Effector CD4-positive, alpha-beta T cell (primary cell): ENCODE data around the gene TMEM126A.
"Not testable (repeated sequence)": the region's sequence is repeated elsewhere in the genome, so short reads cannot be mapped to it uniquely, and the experiment has no call there.

Source experiments
- DNase-seq: peaks from one replicate; pipeline ENCODE4 v3.0.0-alpha.2; 2020

The TMEM126A gene

DNA sequence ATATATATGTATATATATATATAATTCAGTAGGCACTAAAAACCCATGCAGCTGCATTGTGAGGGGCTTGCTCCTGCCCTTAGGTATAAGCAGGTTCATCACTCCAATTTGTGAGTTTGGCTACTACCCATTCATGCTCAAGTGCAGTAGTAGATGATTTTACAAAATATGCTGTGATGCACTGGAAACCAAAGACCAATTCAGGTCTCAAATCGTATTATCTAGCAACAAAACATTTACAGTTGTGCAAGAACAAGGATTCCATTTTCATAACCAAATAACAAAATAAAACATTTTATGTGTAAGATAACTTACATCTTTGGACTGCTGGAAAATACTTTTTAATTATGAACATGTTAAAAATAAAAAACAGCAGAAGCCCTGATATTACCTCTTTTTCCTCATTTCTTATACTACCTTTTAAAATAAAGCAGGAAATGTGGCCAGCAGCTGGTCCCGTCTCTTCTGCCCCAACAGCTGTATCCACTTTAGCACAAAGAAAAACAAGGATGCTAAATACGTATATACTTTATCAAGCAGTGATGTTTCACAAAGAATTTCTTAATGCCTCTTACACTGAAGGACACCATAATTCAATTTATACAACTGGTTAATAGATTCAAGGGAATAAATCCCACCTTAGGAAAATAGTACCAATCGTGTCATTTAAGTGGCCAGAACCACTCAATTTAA is 14.4 kb downstream of the TMEM126A start:
- DNase-seq, result no peak

DNA sequence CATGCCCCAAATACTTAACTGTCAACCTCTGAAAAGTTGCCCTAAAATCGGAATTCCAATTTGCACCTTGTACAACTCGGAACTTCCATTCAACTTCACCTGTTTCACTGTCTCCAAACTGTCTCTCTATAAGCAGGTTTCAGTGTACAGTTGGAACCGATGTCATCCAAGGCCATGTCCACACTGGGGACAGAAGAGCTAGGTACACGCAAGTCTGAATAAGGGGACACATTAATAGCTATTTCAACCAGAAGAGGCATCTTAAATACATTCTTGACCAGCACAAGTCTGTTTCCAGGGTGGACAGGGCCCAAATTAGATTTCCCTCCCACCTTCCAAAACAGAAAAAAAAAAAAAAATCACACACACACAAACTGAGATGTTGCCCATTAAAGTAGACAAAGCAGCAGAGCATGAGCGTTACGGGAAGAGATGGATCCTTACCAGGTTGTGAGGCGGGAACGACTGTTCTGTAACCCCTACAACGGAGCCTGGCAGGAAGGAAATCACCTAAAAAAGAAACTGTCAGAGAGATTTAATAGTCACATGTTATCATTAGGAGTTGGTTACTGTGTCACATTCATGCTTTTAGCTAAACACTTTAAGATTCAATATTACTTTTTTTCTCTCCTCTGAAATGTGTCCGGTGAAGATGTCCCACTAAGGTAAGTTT is 15.4 kb downstream of the TMEM126A start:
- no peak for DNase-seq

DNA sequence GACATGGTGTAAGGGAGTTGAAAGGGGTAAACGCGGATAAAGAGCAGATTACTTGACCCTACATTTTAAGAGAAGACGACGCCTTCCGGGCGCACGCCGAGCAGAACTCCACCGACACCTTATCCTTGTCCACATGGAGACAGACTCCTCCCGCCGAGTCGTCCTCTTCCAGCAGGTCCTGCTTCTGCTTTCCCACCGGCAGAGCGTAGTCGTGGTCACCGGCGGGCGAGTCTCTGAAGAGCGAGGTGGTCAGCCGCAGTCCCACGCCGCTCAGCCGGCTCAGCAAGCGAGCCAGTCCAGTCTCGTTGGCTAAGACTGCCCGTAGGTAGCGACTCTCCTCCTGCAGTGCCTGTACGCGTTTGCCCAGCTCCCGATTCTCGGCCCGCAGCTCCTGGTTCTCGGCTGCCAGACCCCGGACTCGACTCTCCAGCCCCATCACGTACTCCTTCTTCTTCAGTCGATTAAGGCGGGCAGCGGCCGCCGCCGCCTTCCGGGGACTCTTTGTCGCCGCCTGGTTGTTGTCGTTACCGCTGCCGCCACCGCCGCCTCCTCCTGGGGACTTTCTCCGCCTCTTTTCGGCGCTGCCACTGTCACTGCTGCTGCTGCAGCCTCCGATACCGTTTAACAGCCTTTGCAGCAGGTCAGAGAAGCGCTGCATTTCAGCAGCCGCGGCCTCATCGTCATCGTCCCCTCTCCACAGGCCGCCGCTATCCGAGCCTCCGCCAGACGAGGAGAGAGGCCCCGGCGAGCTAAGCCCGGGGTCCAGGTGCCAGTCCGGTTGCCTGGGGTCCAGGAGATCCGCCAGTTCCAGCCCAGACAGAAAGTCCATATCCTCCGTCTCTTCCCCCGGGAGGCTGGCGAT is 16.2 kb downstream of the TMEM126A start:
- DNase-seq, result peak; percentile 86

- DNase-seq, result peak; percentile 87
Observed at GRCh38 chr11:85664615-85665481, 17.1 kb downstream of the TMEM126A start, which contains the start of gene CREBZF. Gene CREBZF (minus strand): TSS chr11:85665129. CDS start chr11:85664875, 254 bp downstream.

DNA sequence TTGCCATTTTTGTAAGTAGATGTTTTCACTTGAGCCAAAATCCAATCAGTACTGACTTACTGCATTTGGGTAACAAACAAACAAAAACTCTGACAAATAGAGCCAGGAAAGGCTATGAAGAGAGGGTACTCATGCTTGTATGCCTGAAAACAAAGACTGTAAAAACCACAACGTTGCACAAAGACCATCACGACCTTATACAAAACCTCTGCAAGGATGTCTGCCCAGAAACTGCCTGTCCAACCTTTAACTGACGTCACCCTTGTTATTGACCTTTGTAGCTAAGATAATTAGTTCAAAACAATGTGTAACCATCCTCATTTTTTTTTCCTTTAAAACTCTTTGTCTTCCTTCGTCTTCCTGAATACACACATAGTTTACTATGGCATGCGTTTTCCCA is 18.0 kb downstream of the TMEM126A start:
- no peak for DNase-seq

DNA sequence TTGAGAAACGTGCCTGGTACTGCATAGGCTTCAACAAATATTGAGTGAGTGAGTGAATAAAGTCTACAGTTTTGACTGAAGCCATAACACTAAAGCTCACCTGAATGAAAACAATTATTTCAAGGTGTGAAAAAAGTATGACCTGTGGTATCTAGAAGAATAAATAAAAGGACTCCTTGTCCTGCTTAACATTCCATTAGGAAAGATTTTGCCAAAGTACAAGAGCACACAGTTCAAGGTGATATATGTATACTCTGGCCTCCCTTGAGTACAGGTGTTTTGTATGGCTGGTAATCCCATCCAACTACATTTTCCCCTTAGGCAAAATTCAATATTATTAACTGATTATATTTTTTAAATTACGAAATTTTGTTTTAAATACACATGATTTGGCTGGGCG is 18.9 kb downstream of the TMEM126A start:
- no peak for DNase-seq

DNA sequence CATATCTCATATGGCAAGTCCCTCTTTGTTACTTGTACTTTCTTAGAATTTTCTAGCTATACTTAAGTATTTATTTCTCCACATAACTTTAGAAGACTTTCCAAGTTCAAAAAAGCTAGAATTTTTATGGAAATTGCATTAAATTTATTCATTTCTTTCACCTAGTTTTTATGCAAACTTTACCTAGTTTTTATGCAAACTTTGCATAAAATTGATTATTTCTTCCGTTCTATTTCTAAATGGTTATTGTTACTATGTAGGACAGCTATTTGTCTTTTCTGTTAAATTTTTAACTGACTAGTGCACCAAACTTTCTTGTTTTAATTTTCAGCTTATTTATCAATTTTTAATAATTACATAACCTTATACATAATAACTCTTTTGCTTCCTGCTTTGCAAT is 20.4 kb downstream of the TMEM126A start:
- no peak for DNase-seq

- DNase-seq, result not testable (repeated sequence)
Observed at GRCh38 chr11:85670949-85671663, 23.3 kb downstream of the TMEM126A start.

DNA sequence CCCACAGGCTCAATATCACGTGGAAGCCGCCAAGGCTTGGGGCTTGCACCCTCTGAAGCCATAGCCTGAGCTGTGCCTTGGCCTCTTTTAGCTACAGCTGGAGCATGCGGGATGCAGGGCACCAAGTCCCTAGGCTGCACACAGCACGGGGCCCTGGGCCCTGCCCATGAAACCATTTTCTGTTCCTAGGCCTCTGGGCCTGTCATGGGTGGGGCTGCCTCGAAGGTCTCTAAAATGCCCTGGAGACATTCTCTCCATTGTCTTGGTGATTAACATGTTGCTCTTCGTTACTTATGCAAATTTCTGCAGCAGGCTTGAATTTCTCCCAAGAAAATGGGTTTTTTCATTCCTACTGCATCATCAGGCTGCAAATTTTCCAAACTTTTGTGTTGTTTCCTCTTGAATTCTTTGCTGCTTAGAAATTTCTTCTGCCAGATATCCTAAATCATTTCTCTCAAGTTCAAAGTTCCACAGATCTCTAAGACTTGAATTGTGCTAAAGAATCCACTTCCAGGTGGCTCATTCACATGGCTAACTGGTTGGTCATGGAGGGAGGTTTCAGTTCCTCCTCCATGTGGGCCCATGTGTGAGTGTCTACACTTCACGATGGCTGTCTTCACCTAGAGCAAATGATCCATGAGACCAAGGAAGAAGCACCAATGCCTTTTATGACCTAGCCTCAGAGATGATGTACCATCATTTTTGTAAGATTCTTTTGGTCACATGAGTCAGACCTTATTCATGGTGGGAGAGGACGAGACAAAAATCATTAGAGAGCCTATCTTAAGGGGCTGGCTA is 24.5 kb downstream of the TMEM126A start:
- no peak for DNase-seq

GRCh38 chr11:85673393-85673792 is 25.6 kb downstream of the TMEM126A start:
- DNase-seq, result no peak

GRCh38 chr11:85679576-85679975 is 31.8 kb downstream of the TMEM126A start:
- DNase-seq, result no peak

GRCh38 chr11:85680897-85681296 is 33.1 kb downstream of the TMEM126A start:
- DNase-seq, result no peak

DNA sequence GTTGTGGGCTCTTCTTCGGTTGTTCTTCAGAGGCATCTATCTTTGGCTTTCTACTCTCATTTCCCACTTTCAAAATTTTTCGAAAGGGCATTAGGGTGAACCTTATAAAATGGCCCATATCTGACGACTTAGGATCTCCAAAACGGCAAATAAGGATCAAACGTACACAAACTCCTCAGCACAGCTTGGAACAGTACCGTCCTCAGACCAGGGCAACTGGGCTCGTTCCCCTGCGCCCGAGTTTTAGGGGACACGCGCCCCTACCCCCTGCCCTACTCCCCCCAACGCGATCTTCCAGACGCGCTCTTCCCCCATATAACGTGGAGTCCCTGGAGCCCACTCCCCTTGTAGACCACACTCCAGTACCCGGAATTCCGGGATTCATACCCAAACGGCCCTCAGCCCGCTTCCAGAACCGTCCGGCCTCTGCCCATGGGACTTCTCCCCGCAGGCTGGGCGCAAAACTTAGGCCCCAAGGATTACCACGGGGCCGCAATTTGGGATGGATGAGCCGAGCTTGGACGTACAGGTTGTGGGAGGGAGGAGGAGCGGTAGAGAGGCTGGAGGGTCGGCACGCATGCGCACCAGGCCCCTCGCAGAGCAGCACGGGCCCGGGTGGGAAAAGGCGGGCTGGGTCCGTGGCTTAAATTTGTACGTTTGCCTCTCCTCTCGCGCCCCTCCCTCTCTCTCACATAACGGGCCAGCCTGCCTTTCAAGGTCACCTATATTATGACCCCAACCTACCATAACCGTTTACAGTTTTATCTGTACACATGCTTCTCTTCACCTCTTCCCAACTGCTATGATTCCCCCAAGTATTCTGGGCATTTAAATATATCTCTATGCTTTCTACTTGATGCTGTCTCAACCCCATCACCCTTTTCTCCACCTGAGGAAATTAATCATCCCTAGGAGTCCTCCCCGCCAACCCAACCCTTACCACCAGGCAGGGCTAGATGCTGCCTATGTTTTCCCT is 34.9 kb downstream of the TMEM126A start:
- peak; percentile 21 for DNase-seq

DNA sequence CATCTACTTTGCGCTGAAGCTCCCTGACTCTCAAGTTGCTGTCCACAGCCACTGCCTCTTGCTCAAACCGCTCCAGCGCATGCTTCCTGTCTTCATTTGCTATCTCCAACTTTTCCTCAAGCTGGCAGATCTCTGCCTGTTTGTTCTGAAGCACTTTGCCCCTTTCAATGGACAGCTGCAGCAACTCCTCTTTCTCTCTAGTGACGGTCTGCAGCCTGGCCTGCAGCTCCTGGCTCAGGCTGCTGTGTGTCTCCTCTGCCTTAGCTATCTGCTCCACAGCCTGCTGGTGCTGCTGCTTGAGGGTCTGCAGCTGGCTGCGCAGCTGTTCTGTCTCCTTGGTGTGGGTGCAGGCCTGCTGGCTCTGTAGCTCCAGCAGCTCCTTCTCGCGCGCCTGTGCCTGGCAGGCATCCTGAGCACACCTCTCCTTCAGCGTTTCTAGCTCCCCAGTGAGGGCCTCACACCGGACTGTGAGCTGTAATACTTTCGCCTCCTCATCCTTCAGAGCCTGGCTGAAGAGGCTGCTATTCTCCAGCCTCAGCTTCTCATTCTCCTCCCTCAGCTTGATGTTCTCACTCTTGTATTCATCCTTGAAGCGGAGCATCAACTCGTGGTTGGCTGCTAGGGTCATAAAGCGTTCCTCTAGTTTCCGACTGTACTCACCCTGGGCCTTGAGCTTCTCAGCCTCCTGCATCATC is 37.5 kb downstream of the TMEM126A start:
- DNase-seq, result no peak

GRCh38 chr11:85685820-85686459 is 38.2 kb downstream of the TMEM126A start, which contains the start of gene CCDC89:
Gene CCDC89 (minus strand): TSS chr11:85686195. CDS start chr11:85686130, 65 bp downstream.
- no peak for DNase-seq

GRCh38 chr11:85694385-85694980 is 46.7 kb downstream of the TMEM126A start:
- DNase-seq, result no peak

DNA sequence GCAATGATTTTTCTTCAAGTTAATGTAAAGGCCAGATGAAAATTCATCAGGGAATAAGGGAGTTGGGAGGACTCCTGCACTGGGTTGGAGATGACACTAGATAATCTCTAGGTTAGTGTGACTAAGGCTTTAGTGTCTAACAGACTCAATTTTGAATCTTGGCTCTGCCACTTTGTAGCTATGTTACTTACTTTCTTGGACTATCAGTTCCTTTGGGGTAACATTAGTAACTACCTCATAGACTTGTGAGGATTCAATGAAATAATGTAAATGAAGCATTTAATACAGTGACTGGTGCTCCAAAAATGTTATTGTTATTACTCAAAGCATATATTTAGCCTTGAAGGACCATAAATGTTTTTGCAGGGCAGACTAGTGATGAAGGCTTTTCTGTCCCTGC is 47.8 kb downstream of the TMEM126A start:
- no peak for DNase-seq

DNA sequence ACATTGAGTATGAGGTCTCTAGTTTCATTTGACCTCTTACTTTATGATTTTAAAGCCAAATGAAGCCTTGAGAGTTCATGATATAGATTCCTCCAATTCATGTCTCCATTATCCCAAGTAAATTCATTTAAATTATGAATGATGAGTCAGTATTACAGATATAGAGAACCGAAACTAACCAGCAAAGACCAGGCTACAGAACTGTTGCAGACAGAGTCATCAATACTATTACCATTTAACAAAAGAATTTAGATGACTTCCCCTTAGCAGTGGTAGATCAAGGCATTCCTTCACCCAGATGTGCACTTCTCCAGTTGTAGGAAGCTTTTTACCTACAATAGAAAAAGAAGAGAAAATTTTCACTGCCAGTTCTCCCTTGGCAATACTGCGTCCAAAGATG is 50.0 kb downstream of the TMEM126A start:
- no peak for DNase-seq
